ENCODE results near the gene EIF5B. TPM values are rescaled to one million over a fixed set of nuclear protein-coding genes. Genes with fewer than 3 reads are reported as not detected.

EIF5B gene
- total and polyA plus RNA-seq, 2 of the 8 experiments (the other 6 are each of a cell fraction or from before 2014, with no cell fraction given): 10.7 to 64.5 TPM

DNA sequence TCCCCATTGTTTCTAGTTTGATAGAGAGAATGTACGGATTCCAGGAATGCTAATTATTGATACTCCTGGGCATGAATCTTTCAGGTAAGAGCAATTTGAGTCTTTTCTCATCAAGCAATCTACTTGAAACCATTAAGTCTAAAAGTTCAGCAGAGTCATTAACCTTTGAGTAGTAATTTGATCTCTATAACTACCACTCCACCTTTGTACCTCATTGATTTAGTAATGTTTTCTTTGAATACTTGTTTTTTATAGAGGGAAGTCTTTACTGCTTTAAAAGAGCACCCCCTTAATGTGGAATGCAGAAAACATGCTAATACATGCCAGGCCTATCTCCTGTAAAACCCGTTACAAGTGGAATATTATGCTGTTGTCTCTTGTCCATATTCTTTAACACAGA is 45.0 kb downstream of the EIF5B start (continued):
- TF ChIP-seq, protein P1, sequence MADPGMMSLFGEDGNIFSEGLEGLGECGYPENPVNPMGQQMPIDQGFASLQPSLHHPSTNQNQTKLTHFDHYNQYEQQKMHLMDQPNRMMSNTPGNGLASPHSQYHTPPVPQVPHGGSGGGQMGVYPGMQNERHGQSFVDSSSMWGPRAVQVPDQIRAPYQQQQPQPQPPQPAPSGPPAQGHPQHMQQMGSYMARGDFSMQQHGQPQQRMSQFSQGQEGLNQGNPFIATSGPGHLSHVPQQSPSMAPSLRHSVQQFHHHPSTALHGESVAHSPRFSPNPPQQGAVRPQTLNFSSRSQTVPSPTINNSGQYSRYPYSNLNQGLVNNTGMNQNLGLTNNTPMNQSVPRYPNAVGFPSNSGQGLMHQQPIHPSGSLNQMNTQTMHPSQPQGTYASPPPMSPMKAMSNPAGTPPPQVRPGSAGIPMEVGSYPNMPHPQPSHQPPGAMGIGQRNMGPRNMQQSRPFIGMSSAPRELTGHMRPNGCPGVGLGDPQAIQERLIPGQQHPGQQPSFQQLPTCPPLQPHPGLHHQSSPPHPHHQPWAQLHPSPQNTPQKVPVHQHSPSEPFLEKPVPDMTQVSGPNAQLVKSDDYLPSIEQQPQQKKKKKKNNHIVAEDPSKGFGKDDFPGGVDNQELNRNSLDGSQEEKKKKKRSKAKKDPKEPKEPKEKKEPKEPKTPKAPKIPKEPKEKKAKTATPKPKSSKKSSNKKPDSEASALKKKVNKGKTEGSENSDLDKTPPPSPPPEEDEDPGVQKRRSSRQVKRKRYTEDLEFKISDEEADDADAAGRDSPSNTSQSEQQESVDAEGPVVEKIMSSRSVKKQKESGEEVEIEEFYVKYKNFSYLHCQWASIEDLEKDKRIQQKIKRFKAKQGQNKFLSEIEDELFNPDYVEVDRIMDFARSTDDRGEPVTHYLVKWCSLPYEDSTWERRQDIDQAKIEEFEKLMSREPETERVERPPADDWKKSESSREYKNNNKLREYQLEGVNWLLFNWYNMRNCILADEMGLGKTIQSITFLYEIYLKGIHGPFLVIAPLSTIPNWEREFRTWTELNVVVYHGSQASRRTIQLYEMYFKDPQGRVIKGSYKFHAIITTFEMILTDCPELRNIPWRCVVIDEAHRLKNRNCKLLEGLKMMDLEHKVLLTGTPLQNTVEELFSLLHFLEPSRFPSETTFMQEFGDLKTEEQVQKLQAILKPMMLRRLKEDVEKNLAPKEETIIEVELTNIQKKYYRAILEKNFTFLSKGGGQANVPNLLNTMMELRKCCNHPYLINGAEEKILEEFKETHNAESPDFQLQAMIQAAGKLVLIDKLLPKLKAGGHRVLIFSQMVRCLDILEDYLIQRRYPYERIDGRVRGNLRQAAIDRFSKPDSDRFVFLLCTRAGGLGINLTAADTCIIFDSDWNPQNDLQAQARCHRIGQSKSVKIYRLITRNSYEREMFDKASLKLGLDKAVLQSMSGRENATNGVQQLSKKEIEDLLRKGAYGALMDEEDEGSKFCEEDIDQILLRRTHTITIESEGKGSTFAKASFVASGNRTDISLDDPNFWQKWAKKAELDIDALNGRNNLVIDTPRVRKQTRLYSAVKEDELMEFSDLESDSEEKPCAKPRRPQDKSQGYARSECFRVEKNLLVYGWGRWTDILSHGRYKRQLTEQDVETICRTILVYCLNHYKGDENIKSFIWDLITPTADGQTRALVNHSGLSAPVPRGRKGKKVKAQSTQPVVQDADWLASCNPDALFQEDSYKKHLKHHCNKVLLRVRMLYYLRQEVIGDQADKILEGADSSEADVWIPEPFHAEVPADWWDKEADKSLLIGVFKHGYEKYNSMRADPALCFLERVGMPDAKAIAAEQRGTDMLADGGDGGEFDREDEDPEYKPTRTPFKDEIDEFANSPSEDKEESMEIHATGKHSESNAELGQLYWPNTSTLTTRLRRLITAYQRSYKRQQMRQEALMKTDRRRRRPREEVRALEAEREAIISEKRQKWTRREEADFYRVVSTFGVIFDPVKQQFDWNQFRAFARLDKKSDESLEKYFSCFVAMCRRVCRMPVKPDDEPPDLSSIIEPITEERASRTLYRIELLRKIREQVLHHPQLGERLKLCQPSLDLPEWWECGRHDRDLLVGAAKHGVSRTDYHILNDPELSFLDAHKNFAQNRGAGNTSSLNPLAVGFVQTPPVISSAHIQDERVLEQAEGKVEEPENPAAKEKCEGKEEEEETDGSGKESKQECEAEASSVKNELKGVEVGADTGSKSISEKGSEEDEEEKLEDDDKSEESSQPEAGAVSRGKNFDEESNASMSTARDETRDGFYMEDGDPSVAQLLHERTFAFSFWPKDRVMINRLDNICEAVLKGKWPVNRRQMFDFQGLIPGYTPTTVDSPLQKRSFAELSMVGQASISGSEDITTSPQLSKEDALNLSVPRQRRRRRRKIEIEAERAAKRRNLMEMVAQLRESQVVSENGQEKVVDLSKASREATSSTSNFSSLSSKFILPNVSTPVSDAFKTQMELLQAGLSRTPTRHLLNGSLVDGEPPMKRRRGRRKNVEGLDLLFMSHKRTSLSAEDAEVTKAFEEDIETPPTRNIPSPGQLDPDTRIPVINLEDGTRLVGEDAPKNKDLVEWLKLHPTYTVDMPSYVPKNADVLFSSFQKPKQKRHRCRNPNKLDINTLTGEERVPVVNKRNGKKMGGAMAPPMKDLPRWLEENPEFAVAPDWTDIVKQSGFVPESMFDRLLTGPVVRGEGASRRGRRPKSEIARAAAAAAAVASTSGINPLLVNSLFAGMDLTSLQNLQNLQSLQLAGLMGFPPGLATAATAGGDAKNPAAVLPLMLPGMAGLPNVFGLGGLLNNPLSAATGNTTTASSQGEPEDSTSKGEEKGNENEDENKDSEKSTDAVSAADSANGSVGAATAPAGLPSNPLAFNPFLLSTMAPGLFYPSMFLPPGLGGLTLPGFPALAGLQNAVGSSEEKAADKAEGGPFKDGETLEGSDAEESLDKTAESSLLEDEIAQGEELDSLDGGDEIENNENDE (IDR thresholded peaks at IDR 0.05; ENCODE audit: insufficient replicate concordance, low read length): no peak
- TF ChIP-seq GTF2F1 (IDR thresholded peaks at IDR 0.05; ENCODE audit: borderline replicate concordance, low read depth, low read length): no peak

Data from H1 (cell line).